GM12875 (cell line): ENCODE measurements around the gene GRPEL1.

Source experiments
- H3K4me3 ChIP-seq: one replicate; pipeline ENCODE4 v1.5.1; 2011; ENCODE audit warnings: low read depth, low read length, control low read depth
- CTCF ChIP-seq: IDR thresholded peaks from 2 replicates; pipeline ENCODE4 v1.5.1; 2011; ENCODE audit warnings: low read depth, mild to moderate bottlenecking, control low read depth, inconsistent platforms, low read length, moderate library complexity, borderline replicate concordance; ENCODE audit not compliant: insufficient read depth

The GRPEL1 gene

DNA sequence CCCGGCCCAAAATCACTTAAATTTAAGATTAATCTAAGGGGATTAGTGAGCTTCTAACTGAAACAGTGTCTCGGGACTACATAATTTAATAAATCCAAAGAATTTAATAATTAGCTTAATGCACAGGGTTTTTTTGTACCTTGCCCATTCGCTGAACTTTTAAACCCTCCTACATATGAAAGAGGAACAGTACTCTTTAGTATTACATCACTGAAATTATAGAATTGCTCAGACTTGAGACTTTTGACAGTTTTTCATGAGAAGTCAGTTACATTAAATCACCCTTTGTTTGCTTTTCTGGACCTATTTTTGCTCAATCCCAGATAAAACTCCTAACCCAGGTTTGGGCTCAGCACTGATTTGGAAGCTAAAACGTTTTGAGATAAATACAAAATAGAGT is 27.1 kb downstream of the GRPEL1 start:
- no peak for TF ChIP-seq CTCF
- no peak overlapping the region for H3K4me3 ChIP-seq

GRCh38 chr4:7037425-7037824 is 30.4 kb downstream of the GRPEL1 start:
- no peak for TF ChIP-seq CTCF
- no peak overlapping the region for H3K4me3 ChIP-seq

DNA sequence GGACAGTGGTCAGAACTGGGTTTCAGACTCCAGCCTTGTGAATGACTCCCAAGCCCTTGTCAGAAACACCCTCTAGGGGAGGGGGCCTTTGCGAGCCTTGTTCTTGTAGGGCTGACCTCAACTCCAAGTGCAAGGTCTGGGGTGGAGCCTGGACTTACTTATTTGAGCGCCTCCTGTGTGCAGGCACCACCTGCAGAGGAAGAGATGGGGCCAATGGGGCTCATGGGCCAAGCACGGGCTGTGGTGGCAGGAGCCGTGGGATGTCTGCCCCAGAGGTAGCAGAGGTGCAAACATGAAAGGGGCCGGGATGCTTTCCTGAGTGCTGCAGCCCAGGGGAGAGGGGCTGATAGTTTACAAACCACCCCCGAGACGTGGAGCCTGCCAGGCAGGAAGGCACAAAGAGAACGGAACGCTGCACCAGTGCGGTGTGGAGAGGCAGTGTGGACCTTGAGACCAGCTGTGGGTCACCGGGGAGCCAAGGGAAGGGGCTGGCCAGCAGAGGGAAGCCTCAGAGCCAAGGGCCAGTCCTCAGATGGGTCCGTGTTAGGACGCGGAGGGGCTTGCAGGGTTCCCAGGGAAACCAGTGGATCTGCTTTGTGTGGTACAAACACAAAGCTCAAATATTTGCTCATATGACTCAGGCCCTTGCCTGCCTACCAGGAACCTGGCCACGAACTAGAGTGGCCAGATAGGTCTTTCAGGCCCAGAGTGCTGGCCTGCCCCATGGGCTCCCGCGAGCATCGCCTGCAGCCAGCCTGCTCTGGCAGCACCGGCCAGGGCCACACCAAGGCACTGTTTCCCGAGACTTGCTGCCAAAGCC is 33.4 kb downstream of the GRPEL1 start:
- no peak for TF ChIP-seq CTCF
- H3K4me3 ChIP-seq: no peak overlapping the region

- H3K4me3 ChIP-seq: no peak overlapping the region
- TF ChIP-seq CTCF: no peak
These were observed 35.3 kb downstream of the GRPEL1 start for GRCh38 chr4:7032596-7032995.

DNA sequence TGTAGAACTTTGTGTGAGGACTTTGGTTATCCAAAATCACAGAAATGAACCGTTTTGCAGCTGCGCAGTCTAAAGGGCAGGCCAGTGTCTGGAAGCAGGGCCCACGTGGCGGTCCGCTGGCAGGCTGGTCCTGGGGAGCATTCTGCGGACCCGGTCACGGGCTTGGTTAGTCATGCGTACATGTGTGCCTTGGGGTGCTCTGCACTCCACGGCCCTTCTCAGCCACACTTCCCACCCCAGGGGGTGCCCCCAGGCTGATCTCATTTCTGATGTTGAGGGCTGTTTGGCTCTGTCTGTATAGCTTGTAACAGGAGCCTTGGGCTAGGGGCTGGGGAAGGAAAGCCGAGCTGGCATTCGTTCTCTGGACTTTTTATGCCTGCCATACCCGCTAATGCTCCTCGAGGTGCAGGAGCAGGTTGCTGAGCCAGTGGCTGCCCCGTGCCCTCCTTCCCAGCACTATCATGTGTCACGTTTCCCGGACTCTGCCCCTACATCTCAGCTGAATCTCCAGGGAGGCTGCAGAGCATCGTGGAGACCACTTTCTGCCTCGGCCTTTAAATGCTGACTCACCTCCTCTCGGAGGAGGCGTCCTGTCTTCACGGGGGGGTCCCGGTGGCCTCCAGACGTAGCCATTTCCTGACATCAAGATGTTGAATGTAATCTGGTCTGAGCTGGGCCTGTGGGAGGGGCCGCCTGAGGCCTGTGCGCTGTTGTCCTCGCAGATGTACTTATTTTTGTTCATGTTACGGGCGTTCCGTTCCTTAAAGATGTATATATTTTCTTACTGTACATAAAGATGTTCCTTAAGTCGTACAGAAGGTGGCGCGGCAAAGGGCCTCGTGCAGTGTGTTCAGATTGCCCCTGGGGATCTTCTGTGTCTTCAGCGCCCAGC is 36.1 kb downstream of the GRPEL1 start:
- H3K4me3 ChIP-seq: no peak overlapping the region
- no peak for TF ChIP-seq CTCF

GRCh38 chr4:7030856-7031255 is 37.0 kb downstream of the GRPEL1 start:
- TF ChIP-seq CTCF: no peak
- H3K4me3 ChIP-seq: no peak overlapping the region
